Stimulated activated CD4-positive, alpha-beta T cell treated with anti-CD3 and anti-CD28 coated beads, Interleukin-4, amount 100 ng/mL, for 4 hours (primary cell): Measurements from ENCODE around the gene SNX18.
"Not testable (repeated sequence)": the region's sequence is repeated elsewhere in the genome, so short reads cannot be mapped to it uniquely, and the experiment has no call there.

ENCODE experiments used
- DNase-seq, 2 experiments: peaks; one replicate each; pipeline ENCODE4 v3.0.0-alpha.2; 2020

The SNX18 gene

GRCh38 chr5:54517512-54518145, at the start of gene SNX18:
TSS of gene SNX18 (plus strand) at chr5:54517759. CDS start at chr5:54517953, 194 bp downstream.
- DNase-seq, result peak; percentile 90 to 92

GRCh38 chr5:54469622-54470021, 47.9 kb upstream of the SNX18 start:
- DNase-seq, result no peak

- no peak for DNase-seq
Measured at GRCh38 chr5:54470128-54470527, 47.4 kb upstream of the SNX18 start.

- DNase-seq, result no peak
Measured at GRCh38 chr5:54470677-54471076, 46.9 kb upstream of the SNX18 start.

- no peak for DNase-seq
Measured at GRCh38 chr5:54471398-54471797, 46.2 kb upstream of the SNX18 start.

GRCh38 chr5:54476682-54477081, 40.9 kb upstream of the SNX18 start:
- DNase-seq, result no peak

- no peak for DNase-seq
Measured at GRCh38 chr5:54477941-54478478, 39.5 kb upstream of the SNX18 start.

GRCh38 chr5:54480296-54480695, 37.3 kb upstream of the SNX18 start:
- no peak for DNase-seq

GRCh38 chr5:54484219-54484894, 33.2 kb upstream of the SNX18 start:
- no peak for DNase-seq

- DNase-seq, result not testable (repeated sequence)
Measured at GRCh38 chr5:54485659-54486058, 31.9 kb upstream of the SNX18 start.

- not testable (repeated sequence) for DNase-seq
Measured at GRCh38 chr5:54489648-54489979, 27.9 kb upstream of the SNX18 start.

GRCh38 chr5:54491326-54491725, 26.2 kb upstream of the SNX18 start:
- no peak for DNase-seq

- no peak for DNase-seq
Measured at GRCh38 chr5:54492178-54492577, 25.4 kb upstream of the SNX18 start.

GRCh38 chr5:54495027-54495426, 22.5 kb upstream of the SNX18 start:
- no peak for DNase-seq

- no peak for DNase-seq
Measured at GRCh38 chr5:54514291-54514690, 3.3 kb upstream of the SNX18 start.

GRCh38 chr5:54514841-54515432, 2.6 kb upstream of the SNX18 start:
- DNase-seq, result no peak

- no peak for DNase-seq
Measured at GRCh38 chr5:54515634-54516033, 1.9 kb upstream of the SNX18 start.

GRCh38 chr5:54516051-54516655, 1.4 kb upstream of the SNX18 start:
- no peak for DNase-seq

GRCh38 chr5:54517174-54517511, 416 bp upstream of the SNX18 start:
- no peak for DNase-seq

- peak; percentile 55 to 56 for DNase-seq
Measured at GRCh38 chr5:54518146-54518817, 723 bp downstream of the SNX18 start.

GRCh38 chr5:54518818-54519508, 1.4 kb downstream of the SNX18 start:
- no peak for DNase-seq

GRCh38 chr5:54519509-54519876, 1.9 kb downstream of the SNX18 start:
- DNase-seq, result no peak

GRCh38 chr5:54520438-54520846, 2.9 kb downstream of the SNX18 start:
- DNase-seq, result no peak
